Panc1 (cell line): Measurements from ENCODE around the gene MMP8. TPM values are rescaled to one million over a fixed set of nuclear protein-coding genes. Genes with fewer than 3 reads are reported as not detected.

Source experiments
- ATAC-seq: fragments of 200-7000 bp; cut with Tn5 transposase; 2 replicates; pipeline ENCODE4 v1.9.1; 2020; ENCODE audit warnings: mild to moderate bottlenecking, moderate library complexity
- BruUV-seq: library from RNA; stranded (reverse); fragments of 400-500 nt; replicated peaks from 2 replicates; lab custom pipeline; 2021; lab: Mats Ljungman, UMichigan
- CTCF ChIA-PET: fragments of 300-600 bp; sonication (Branson Sonifier 250); formaldehyde crosslinking; loops from one replicate; lab custom pipeline; 2022; ENCODE audit warnings: antibody characterized with exemption; lab: Charles Lee
- POLR2A ChIA-PET: fragments of 300-600 bp; sonication (Branson Sonifier 250); formaldehyde crosslinking; loops from one replicate; lab custom pipeline; 2022; ENCODE audit warnings: antibody characterized with exemption; lab: Charles Lee
- DNase-seq: peaks from one replicate; pipeline ENCODE4 v3.0.0-alpha.2; 2010; ENCODE audit warnings: low read depth, low spot score
- H3K27ac ChIP-seq: 2 replicates; pipeline ENCODE4 v1.5.1; 2011; ENCODE audit warnings: mild to moderate bottlenecking, low read length, inconsistent platforms
- H3K27me3 ChIP-seq: fragments of 200-500 bp; sonication (Bioruptor generic); 2 replicates; pipeline ENCODE4 v1.6.0; 2014; ENCODE audit warnings: low read length, inconsistent platforms; ENCODE audit not compliant: control insufficient read depth, insufficient read depth
- H3K36me3 ChIP-seq: fragments of 200-500 bp; sonication (Bioruptor generic); 2 replicates; pipeline ENCODE4 v1.5.1; 2014; ENCODE audit warnings: inconsistent platforms, mild to moderate bottlenecking, low read length, moderate library complexity; ENCODE audit not compliant: control insufficient read depth, insufficient read depth
- H3K4me1 ChIP-seq: 2 replicates; pipeline ENCODE4 v1.5.1; 2011; ENCODE audit warnings: inconsistent platforms, mild to moderate bottlenecking, low read length, moderate library complexity; ENCODE audit not compliant: control insufficient read depth, insufficient read depth
- H3K4me3 ChIP-seq, 2 experiments: 2 replicates each; pipeline ENCODE4 v1.5.1; 2011 to 2012; ENCODE audit warnings: low read depth in 2 of 2, low read length in 2 of 2, mild to moderate bottlenecking in 2 of 2, inconsistent platforms in 1 of 2, moderate library complexity in 1 of 2
- H3K9me3 ChIP-seq: fragments of 200-500 bp; sonication (Bioruptor generic); 2 replicates; pipeline ENCODE4 v1.5.1; 2014; ENCODE audit warnings: low read depth, mild to moderate bottlenecking, inconsistent platforms, low read length, moderate library complexity; ENCODE audit not compliant: control insufficient read depth, insufficient read depth
- POLR2AphosphoS5 ChIP-seq: IDR thresholded peaks from 2 replicates; pipeline ENCODE4 v1.6.1; 2012; ENCODE audit warnings: mild to moderate bottlenecking, low read depth, low read length, moderate library complexity
- SIN3A ChIP-seq: IDR thresholded peaks from 2 replicates; pipeline ENCODE4 v1.6.1; 2012; ENCODE audit warnings: low read depth, mild to moderate bottlenecking, low read length, moderate library complexity, borderline replicate concordance; ENCODE audit not compliant: insufficient read depth
- TCF7L2 ChIP-seq: IDR thresholded peaks from 2 replicates; pipeline ENCODE4 v1.6.1; 2011; ENCODE audit warnings: mild to moderate bottlenecking, low read depth, low read length, inconsistent platforms
- in situ Hi-C: cut with HindIII; loops from 2 replicates; pipeline ENCODE4 v1.10.0; 2016; ENCODE audit warnings: low sequenced_read_pairs, low pct_unique_long_range_greater_than_20kb
- intact Hi-C: fragments of 100-400 bp; cut with micrococcal nuclease; formaldehyde crosslinking; loops from one replicate; pipeline ENCODE4 v1.10.0; 2022; ENCODE audit not compliant: unreplicated experiment
- total RNA-seq: library from RNA; stranded (reverse); gene quantifications from one replicate; pipeline ENCODE4 v1.2.1, GENCODE V29; 2021; ENCODE audit not compliant: unreplicated experiment
- TF ChIP-seq, protein P1 (sequence below), 2 experiments: IDR thresholded peaks; 2 replicates each; pipeline ENCODE4 v1.6.1; 2011 to 2012; ENCODE audit warnings: low read depth in 2 of 2, control low read depth in 1 of 2, low read length in 1 of 2, mild to moderate bottlenecking in 1 of 2, moderate library complexity in 1 of 2; ENCODE audit not compliant: insufficient read depth in 1 of 2
- TF ChIP-seq, protein P2 (sequence below): fragments of 450-650 bp; IDR thresholded peaks from 2 replicates; pipeline ENCODE4 v1.5.1; 2017; ENCODE audit warnings: mild to moderate bottlenecking

The MMP8 gene
- total RNA-seq, 1 experiment from 2014 or later: not detected

DNA sequence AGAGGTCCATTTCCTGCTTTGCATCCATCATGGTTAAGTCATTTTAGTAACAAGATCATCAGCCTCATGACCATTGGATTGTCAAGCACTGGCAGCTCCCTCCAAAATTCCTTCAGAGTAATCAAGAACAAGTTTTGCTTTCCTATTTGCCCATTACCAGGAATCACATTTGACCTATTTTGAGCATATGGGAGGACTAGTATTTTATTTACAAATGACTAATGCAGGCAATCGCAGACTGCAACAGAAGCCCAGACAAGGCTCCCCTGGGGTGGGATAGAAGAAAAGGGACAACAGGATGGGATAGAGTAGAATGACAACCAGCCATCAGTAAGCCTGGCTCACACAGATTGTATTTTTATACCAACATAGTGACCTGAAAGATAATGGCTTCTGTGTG, 46.6 kb upstream of the MMP8 start:
- H3K27me3 ChIP-seq: peaks cover 6% of the 10 kb centered on the region; the same call in 1 of the 2 replicates
- no peaks in the 10 kb centered on the region for H3K4me1 ChIP-seq
- H3K27ac ChIP-seq: no peak overlapping the region
- in situ Hi-C loops (no loop called here), intact Hi-C loops (no loop called here)
- TF ChIP-seq POLR2AphosphoS5: no peak
- TF ChIP-seq, protein P1, sequence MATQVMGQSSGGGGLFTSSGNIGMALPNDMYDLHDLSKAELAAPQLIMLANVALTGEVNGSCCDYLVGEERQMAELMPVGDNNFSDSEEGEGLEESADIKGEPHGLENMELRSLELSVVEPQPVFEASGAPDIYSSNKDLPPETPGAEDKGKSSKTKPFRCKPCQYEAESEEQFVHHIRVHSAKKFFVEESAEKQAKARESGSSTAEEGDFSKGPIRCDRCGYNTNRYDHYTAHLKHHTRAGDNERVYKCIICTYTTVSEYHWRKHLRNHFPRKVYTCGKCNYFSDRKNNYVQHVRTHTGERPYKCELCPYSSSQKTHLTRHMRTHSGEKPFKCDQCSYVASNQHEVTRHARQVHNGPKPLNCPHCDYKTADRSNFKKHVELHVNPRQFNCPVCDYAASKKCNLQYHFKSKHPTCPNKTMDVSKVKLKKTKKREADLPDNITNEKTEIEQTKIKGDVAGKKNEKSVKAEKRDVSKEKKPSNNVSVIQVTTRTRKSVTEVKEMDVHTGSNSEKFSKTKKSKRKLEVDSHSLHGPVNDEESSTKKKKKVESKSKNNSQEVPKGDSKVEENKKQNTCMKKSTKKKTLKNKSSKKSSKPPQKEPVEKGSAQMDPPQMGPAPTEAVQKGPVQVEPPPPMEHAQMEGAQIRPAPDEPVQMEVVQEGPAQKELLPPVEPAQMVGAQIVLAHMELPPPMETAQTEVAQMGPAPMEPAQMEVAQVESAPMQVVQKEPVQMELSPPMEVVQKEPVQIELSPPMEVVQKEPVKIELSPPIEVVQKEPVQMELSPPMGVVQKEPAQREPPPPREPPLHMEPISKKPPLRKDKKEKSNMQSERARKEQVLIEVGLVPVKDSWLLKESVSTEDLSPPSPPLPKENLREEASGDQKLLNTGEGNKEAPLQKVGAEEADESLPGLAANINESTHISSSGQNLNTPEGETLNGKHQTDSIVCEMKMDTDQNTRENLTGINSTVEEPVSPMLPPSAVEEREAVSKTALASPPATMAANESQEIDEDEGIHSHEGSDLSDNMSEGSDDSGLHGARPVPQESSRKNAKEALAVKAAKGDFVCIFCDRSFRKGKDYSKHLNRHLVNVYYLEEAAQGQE (IDR thresholded peaks at IDR 0.05; ENCODE audit: insufficient read depth in 1 of 2, low read depth in 2 of 2, low read length in 1 of 2): no peak
- CTCF ChIA-PET: no interaction called here
- no peaks in the 10 kb centered on the region for H3K36me3 ChIP-seq
- BruUV-seq: no TSS peak
- no peak overlapping the region for H3K4me3 ChIP-seq
- POLR2A ChIA-PET: no interaction called here
- no peak for ATAC-seq
- no peak for DNase-seq
- no peaks in the 10 kb centered on the region for H3K9me3 ChIP-seq

DNA sequence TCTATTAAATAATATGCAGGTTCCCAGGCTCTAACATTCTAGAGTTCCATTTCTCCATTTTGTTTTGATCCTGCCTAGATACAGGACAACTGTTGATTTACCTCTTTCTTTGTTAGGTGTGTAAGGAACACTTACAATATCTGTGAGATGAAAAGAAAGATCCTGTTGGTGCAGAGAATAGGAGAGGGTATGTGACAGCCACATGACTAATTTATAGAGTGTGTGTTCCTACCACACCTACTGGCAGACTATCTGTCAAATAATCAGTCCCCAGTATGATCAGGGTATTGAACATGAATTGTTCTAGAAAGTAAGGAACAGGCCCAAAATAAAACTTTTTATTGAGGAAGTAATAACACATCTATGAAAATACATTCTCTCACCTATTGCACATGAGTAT, 45.4 kb upstream of the MMP8 start:
- H3K4me3 ChIP-seq: no peak overlapping the region
- no peak for ATAC-seq
- POLR2A ChIA-PET: no interaction called here
- TF ChIP-seq SIN3A (no peak), POLR2AphosphoS5 (no peak), TCF7L2 (no peak)
- TF ChIP-seq, protein P2, sequence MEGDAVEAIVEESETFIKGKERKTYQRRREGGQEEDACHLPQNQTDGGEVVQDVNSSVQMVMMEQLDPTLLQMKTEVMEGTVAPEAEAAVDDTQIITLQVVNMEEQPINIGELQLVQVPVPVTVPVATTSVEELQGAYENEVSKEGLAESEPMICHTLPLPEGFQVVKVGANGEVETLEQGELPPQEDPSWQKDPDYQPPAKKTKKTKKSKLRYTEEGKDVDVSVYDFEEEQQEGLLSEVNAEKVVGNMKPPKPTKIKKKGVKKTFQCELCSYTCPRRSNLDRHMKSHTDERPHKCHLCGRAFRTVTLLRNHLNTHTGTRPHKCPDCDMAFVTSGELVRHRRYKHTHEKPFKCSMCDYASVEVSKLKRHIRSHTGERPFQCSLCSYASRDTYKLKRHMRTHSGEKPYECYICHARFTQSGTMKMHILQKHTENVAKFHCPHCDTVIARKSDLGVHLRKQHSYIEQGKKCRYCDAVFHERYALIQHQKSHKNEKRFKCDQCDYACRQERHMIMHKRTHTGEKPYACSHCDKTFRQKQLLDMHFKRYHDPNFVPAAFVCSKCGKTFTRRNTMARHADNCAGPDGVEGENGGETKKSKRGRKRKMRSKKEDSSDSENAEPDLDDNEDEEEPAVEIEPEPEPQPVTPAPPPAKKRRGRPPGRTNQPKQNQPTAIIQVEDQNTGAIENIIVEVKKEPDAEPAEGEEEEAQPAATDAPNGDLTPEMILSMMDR: no peak
- TF ChIP-seq, protein P1 (IDR thresholded peaks at IDR 0.05; ENCODE audit: insufficient read depth in 1 of 2, low read depth in 2 of 2, low read length in 1 of 2): no peak
- no peaks in the 10 kb centered on the region for H3K36me3 ChIP-seq
- peaks cover 6% of the 10 kb centered on the region; the same call in 1 of the 2 replicates for H3K27me3 ChIP-seq
- no peak overlapping the region for H3K27ac ChIP-seq
- no peaks in the 10 kb centered on the region for H3K4me1 ChIP-seq
- CTCF ChIA-PET: no interaction called here
- intact Hi-C loops: no loop called here
- no peaks in the 10 kb centered on the region for H3K9me3 ChIP-seq
- no peak for DNase-seq
- in situ Hi-C loops: no loop called here
- BruUV-seq: no TSS peak
